H9 (cell line): ENCODE measurements around the gene ADGRD1. TPM values are rescaled to one million over a fixed set of nuclear protein-coding genes. Genes with fewer than 3 reads are reported as not detected.

Source experiments
- DNase-seq: peaks from one replicate; pipeline ENCODE4 v3.0.0-alpha.2; 2017
- H2AFZ ChIP-seq: one replicate; pipeline ENCODE4 v1.6.1; 2013; ENCODE audit warnings: mild to moderate bottlenecking, low read length, control low read depth, moderate library complexity
- H2AK5ac ChIP-seq: 2 replicates; pipeline ENCODE4 v1.6.1; 2013; ENCODE audit warnings: low read length, control low read depth, mixed read lengths; ENCODE audit not compliant: insufficient read length
- H2BK120ac ChIP-seq: one replicate; pipeline ENCODE4 v1.6.1; 2013; ENCODE audit warnings: low read depth, mild to moderate bottlenecking, low read length, control low read depth, inconsistent platforms; ENCODE audit not compliant: poor library complexity, severe bottlenecking
- H2BK12ac ChIP-seq: 2 replicates; pipeline ENCODE4 v1.6.1; 2013; ENCODE audit warnings: low read length, control low read depth, mixed read lengths, low read depth; ENCODE audit not compliant: insufficient read length
- H2BK15ac ChIP-seq: 2 replicates; pipeline ENCODE4 v1.6.1; 2013; ENCODE audit warnings: low read depth, low read length, control low read depth
- H2BK20ac ChIP-seq: one replicate; pipeline ENCODE4 v1.6.1; 2013; ENCODE audit warnings: low read depth, mild to moderate bottlenecking, low read length, control low read depth, inconsistent platforms; ENCODE audit not compliant: poor library complexity, severe bottlenecking
- H2BK5ac ChIP-seq: 2 replicates; pipeline ENCODE4 v1.6.1; 2013; ENCODE audit warnings: low read length, control low read depth, mixed read lengths; ENCODE audit not compliant: insufficient read length
- H3K14ac ChIP-seq: 2 replicates; pipeline ENCODE4 v1.6.1; 2013; ENCODE audit warnings: low read length, control low read depth; ENCODE audit not compliant: insufficient read depth
- H3K18ac ChIP-seq: 2 replicates; pipeline ENCODE4 v1.6.1; 2013; ENCODE audit warnings: low read depth, mild to moderate bottlenecking, mixed read lengths, low read length, control low read depth; ENCODE audit not compliant: insufficient read length
- H3K23ac ChIP-seq: 2 replicates; pipeline ENCODE4 v1.6.1; 2013; ENCODE audit warnings: low read length, control low read depth, mixed read lengths, low read depth; ENCODE audit not compliant: insufficient read length
- H3K23me2 ChIP-seq: 2 replicates; pipeline ENCODE4 v1.6.1; 2013; ENCODE audit warnings: low read depth, mild to moderate bottlenecking, mixed read lengths, low read length, control low read depth; ENCODE audit not compliant: insufficient read length, poor library complexity, severe bottlenecking
- H3K27ac ChIP-seq: 2 replicates; pipeline ENCODE4 v1.5.1; 2013; ENCODE audit warnings: low read length, control low read depth, mixed read lengths, low read depth; ENCODE audit not compliant: insufficient read length
- H3K27me3 ChIP-seq: 2 replicates; pipeline ENCODE4 v1.6.1; 2013; ENCODE audit warnings: low read length, control low read depth, inconsistent platforms; ENCODE audit not compliant: insufficient read depth
- H3K4ac ChIP-seq: 2 replicates; pipeline ENCODE4 v1.6.1; 2013; ENCODE audit warnings: low read depth, mild to moderate bottlenecking, control low read depth, inconsistent platforms, low read length, moderate library complexity
- H3K4me1 ChIP-seq: 2 replicates; pipeline ENCODE4 v1.6.1; 2013; ENCODE audit warnings: low read length, control low read depth, inconsistent platforms; ENCODE audit not compliant: insufficient read depth
- H3K4me2 ChIP-seq: 2 replicates; pipeline ENCODE4 v1.6.1; 2013; ENCODE audit warnings: low read length, control low read depth, mixed read lengths; ENCODE audit not compliant: insufficient read length, insufficient read depth
- H3K56ac ChIP-seq: 2 replicates; pipeline ENCODE4 v1.6.1; 2013; ENCODE audit warnings: low read depth, mild to moderate bottlenecking, mixed read lengths, low read length, control low read depth; ENCODE audit not compliant: insufficient read length
- H3K79me1 ChIP-seq: 2 replicates; pipeline ENCODE4 v1.6.1; 2013; ENCODE audit warnings: low read depth, mild to moderate bottlenecking, moderate library complexity, low read length, control low read depth, inconsistent platforms; ENCODE audit not compliant: insufficient read depth, poor library complexity, severe bottlenecking
- H3K79me2 ChIP-seq: 2 replicates; pipeline ENCODE4 v1.6.1; 2013; ENCODE audit warnings: low read length, control low read depth, inconsistent platforms; ENCODE audit not compliant: insufficient read depth
- H3K9ac ChIP-seq: 2 replicates; pipeline ENCODE4 v1.6.1; 2013; ENCODE audit warnings: low read length, control low read depth, mixed read lengths; ENCODE audit not compliant: insufficient read length; ENCODE audit errors: extremely low read depth
- H3K9me3 ChIP-seq: one replicate; pipeline ENCODE4 v1.6.1; 2013; ENCODE audit warnings: low read depth, low read length, inconsistent platforms; ENCODE audit not compliant: control insufficient read depth
- H3T11ph ChIP-seq: one replicate; pipeline ENCODE4 v1.6.1; 2013; ENCODE audit warnings: mild to moderate bottlenecking, low read length, control low read depth, inconsistent platforms
- H4K20me1 ChIP-seq: one replicate; pipeline ENCODE4 v1.6.1; 2013; ENCODE audit not compliant: control insufficient read depth, insufficient read length, insufficient read depth
- H4K5ac ChIP-seq: 2 replicates; pipeline ENCODE4 v1.6.1; 2013; ENCODE audit warnings: low read depth, mild to moderate bottlenecking, mixed read lengths, low read length, control low read depth; ENCODE audit not compliant: insufficient read length
- H4K8ac ChIP-seq: replicated peaks from 2 replicates; pipeline ENCODE4 v1.6.1; 2013; ENCODE audit warnings: low read length, control low read depth, mixed read lengths, low read depth; ENCODE audit not compliant: insufficient read length
- H4K91ac ChIP-seq: 2 replicates; pipeline ENCODE4 v1.6.1; 2013; ENCODE audit warnings: low read depth, mild to moderate bottlenecking, moderate library complexity, mixed read lengths, low read length, control low read depth; ENCODE audit not compliant: insufficient read length
- H3K27ac Mint-ChIP-seq, 3 experiments: 2 replicates in 2 of 3; 3 replicates in 1 of 3; pipeline ENCODE4 v1.8.0; 2020 to 2021; ENCODE audit warnings: mixed read lengths in 3 of 3, mild to moderate bottlenecking in 1 of 3, moderate library complexity in 1 of 3
- H3K27me3 Mint-ChIP-seq: 2 replicates; pipeline ENCODE4 v1.8.0; 2021; ENCODE audit warnings: low read depth, mild to moderate bottlenecking, moderate library complexity, mixed read lengths
- H3K36me3 Mint-ChIP-seq, 3 experiments: 2 replicates in 2 of 3; 3 replicates in 1 of 3; pipeline ENCODE4 v1.8.0; 2020 to 2021; ENCODE audit warnings: low read depth in 3 of 3, mixed read lengths in 3 of 3; ENCODE audit not compliant: insufficient read depth in 1 of 3
- H3K4me1 Mint-ChIP-seq, 2 experiments: 2 replicates each; pipeline ENCODE4 v1.8.0; 2020; ENCODE audit warnings: mixed read lengths in 2 of 2
- H3K4me3 Mint-ChIP-seq, 2 experiments: 2 replicates in 1 of 2; 3 replicates in 1 of 2; pipeline ENCODE4 v1.8.0; 2020 to 2021; ENCODE audit warnings: mild to moderate bottlenecking in 2 of 2, mixed read lengths in 2 of 2, moderate library complexity in 1 of 2
- H3K9me3 Mint-ChIP-seq, 2 experiments: 2 replicates in 1 of 2; 3 replicates in 1 of 2; pipeline ENCODE4 v1.8.0; 2020; ENCODE audit warnings: mild to moderate bottlenecking in 2 of 2, mixed read lengths in 2 of 2, moderate library complexity in 1 of 2
- WGBS: extraction: QIAGEN DNeasy Blood & Tissue Kit; methylation state at CpG from one replicate; pipeline ENCODE4 v1.1.7; 2013; ENCODE audit warnings: missing lambda C conversion rate, low lambda C conversion rate, mixed read lengths; ENCODE audit not compliant: insufficient read length; ENCODE audit errors: extremely low coverage; 5-methylcytosine and 5-hydroxymethylcytosine counted together
- total RNA-seq: library from RNA; stranded (reverse); gene quantifications from 2 replicates; pipeline ENCODE4 v1.2.1, GENCODE V29; 2021
- TF ChIP-seq, protein P1 (sequence below): fragments of 200-600 bp; sonication (generic); conservative IDR thresholded peaks from 3 replicates; pipeline ENCODE4 v1.8.0; 2021; ENCODE audit warnings: antibody characterized with exemption, mild to moderate bottlenecking

ADGRD1 gene
- total RNA-seq, 1 experiment from 2014 or later, result 0.52 TPM

DNA sequence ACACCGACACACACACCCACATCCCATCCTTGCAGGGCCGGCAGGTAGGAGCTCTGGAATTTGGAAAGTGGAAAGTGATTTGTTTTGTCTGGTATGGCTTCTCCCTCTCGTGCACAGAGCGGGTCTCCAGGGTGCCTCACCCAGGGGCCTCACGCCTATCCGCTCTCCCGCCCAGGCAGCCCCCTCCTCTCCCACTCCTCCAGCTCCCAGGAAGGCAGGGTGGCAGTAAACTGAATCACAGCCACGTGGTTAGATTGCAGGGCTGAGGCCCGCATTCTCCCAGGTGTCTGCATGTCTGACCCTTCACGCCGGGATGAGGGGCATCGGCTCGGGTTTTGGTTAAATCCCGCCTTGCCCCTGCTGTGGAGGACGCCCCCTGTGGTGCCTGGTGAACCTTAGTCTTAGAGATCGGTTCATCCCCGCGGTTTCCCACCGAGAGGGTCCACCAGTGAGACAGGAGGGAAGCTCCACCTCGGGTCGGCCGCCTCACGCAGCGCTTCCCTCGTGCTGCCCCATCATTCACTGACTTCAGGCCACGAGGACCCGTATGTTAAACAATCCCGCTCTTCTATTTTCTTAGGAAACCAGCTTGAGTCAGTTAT lies 64.4 kb downstream of the ADGRD1 start:
- peaks cover 2 to 4% of the 10 kb centered on the region in 2 experiments; a peak in 2 of 4 replicates for H3K4me1 Mint-ChIP-seq

More for the DNA sequence above, 64.4 kb downstream of the ADGRD1 start:
- Histone ChIP-seq H2BK12ac (no peak overlapping the region), H3T11ph (no peak overlapping the region), H3K27me3 (no peaks in the 10 kb centered on the region; the same call in 1 of the 2 replicates), H4K91ac (no peak overlapping the region), H2BK15ac (no peak overlapping the region), H3K14ac (no peak overlapping the region), H3K27ac (no peak overlapping the region), H4K20me1 (no peaks in the 10 kb centered on the region), H3K56ac (no peak overlapping the region), H3K4me1 (no peaks in the 10 kb centered on the region), H2AK5ac (no peak overlapping the region), H3K18ac (no peak overlapping the region), H2BK20ac (no peak overlapping the region), H4K5ac (no peak overlapping the region), H3K4me2 (no peak overlapping the region), H2AFZ (no peak overlapping the region), H2BK5ac (no peak overlapping the region), H2BK120ac (no peak overlapping the region), H3K23ac (no peak overlapping the region), H3K9ac (no peak overlapping the region), H3K4ac (no peak overlapping the region), H4K8ac (no peak overlapping the region), H3K9me3 (no peaks in the 10 kb centered on the region), H3K23me2 (no peaks in the 10 kb centered on the region), H3K79me1 (no peaks in the 10 kb centered on the region), H3K79me2 (no peaks in the 10 kb centered on the region)
- Mint-ChIP-seq H3K27ac (peak overlapping the region in 1 of 3 experiments; percentile 64; a peak in 1 of 7 replicates), H3K9me3 (peaks cover 0 to 2% of the 10 kb centered on the region in 2 experiments; a peak in 1 of 5 replicates), H3K4me3 (no peak overlapping the region), H3K27me3 (peaks cover 20% of the 10 kb centered on the region), H3K36me3 (no peaks in the 10 kb centered on the region)
- no CpG with 5 or more reads among the region's 28 CpGs for WGBS
- TF ChIP-seq, protein P1, sequence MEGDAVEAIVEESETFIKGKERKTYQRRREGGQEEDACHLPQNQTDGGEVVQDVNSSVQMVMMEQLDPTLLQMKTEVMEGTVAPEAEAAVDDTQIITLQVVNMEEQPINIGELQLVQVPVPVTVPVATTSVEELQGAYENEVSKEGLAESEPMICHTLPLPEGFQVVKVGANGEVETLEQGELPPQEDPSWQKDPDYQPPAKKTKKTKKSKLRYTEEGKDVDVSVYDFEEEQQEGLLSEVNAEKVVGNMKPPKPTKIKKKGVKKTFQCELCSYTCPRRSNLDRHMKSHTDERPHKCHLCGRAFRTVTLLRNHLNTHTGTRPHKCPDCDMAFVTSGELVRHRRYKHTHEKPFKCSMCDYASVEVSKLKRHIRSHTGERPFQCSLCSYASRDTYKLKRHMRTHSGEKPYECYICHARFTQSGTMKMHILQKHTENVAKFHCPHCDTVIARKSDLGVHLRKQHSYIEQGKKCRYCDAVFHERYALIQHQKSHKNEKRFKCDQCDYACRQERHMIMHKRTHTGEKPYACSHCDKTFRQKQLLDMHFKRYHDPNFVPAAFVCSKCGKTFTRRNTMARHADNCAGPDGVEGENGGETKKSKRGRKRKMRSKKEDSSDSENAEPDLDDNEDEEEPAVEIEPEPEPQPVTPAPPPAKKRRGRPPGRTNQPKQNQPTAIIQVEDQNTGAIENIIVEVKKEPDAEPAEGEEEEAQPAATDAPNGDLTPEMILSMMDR, result no peak
- no peak for DNase-seq
